Activated T-cell treated with anti-CD3 and anti-CD28 coated beads, Interleukin-2, amount 50 U/mL, for 4 hours (primary cell): ENCODE data around the gene ITIH4. TPM values are rescaled to one million over a fixed set of nuclear protein-coding genes. Genes with fewer than 3 reads are reported as not detected.
"Not testable (repeated sequence)": the region's sequence is repeated elsewhere in the genome, so short reads cannot be mapped to it uniquely, and the experiment has no call there.

Experiments
- ATAC-seq, 2 donors: fragments of 200-7000 bp; cut with Tn5 transposase; one replicate each; pipeline ENCODE4 v1.10.0; 2021
- DNase-seq: peaks from one replicate; pipeline ENCODE4 v3.0.0-alpha.2; 2020
- H3K27me3 Mint-ChIP-seq: one replicate; pipeline ENCODE4 v1.8.0; 2021; ENCODE audit warnings: low read depth, mixed read lengths
- H3K36me3 Mint-ChIP-seq: one replicate; pipeline ENCODE4 v1.8.0; 2022; ENCODE audit warnings: mixed read lengths; ENCODE audit not compliant: insufficient read depth
- H3K4me1 Mint-ChIP-seq: one replicate; pipeline ENCODE4 v1.8.0; 2021; ENCODE audit warnings: low read depth, mixed read lengths
- H3K4me3 Mint-ChIP-seq: one replicate; pipeline ENCODE4 v1.8.0; 2021; ENCODE audit warnings: mild to moderate bottlenecking, moderate library complexity, mixed read lengths
- H3K9me3 Mint-ChIP-seq: one replicate; pipeline ENCODE4 v1.8.0; 2021; ENCODE audit warnings: mixed read lengths
- total RNA-seq, 3 donors: library from RNA; stranded (reverse); gene quantifications; one replicate each; pipeline ENCODE4 v1.2.1, GENCODE V29; 2021

ITIH4 gene
- total RNA-seq, 3 donors from 2014 or later = 6.9 to 8.2 (median 8.0) TPM

DNA sequence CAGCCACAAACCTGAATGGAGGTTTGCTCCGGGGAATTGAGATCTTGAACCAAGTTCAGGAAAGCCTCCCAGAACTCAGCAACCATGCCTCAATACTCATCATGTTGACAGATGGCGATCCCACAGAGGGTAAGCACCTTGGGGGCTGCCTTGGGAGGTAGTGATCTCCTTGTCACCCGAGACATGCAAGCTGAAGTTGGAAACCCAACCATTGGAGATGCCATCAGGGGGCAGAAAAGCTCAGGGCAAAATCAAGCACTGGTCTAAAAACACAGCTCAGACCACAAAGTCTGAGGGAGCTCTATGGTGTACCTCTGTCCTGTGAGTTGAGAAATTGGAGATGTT lies 47.3 kb downstream of the ITIH4 start:
- ATAC-seq (no peak), DNase-seq (no peak)
- Mint-ChIP-seq H3K9me3 (no peaks in the 10 kb centered on the region), H3K27me3 (peaks cover 7% of the 10 kb centered on the region), H3K4me3 (no peak overlapping the region), H3K4me1 (no peaks in the 10 kb centered on the region), H3K36me3 (no peaks in the 10 kb centered on the region)

DNA sequence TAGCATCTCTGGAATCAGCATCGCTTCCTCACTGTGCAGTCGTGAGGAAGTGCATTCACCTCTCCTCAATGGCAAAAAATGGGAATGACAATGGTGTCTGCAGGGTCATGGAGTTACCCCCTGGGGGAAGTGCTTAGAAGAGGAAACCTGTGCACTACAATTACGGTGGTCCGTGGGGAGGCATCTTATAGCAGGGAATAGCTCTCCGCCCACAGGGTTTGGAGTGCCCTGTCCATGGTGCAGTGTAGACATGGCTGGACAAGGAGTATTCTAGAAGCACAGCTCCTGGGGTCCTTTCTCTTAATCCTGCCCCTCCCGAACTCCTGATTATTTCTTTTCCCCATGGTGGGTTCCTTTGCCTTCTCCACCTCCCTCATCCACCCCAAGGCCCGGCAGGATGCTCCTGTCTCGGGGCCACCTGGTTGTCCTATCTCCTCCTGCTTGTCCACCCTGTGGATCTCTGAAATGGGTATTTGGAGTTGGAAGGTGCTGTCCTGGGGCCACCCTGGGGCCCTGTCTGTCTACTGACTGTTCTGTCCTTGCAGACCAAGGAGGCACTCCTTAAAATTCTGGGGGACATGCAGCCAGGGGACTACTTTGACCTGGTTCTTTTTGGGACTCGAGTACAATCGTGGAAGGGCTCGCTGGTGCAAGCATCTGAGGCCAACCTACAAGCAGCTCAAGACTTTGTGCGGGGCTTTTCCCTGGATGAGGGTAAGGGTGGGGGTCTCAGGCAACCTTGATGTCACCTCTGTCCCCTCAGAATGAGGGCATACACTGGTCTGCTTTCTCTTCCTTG lies 47.9 kb downstream of the ITIH4 start:
- Mint-ChIP-seq H3K27me3 (peaks cover 7% of the 10 kb centered on the region), H3K4me3 (no peak overlapping the region), H3K9me3 (no peaks in the 10 kb centered on the region), H3K36me3 (no peaks in the 10 kb centered on the region), H3K4me1 (no peaks in the 10 kb centered on the region)
- DNase-seq = no peak
- ATAC-seq = no peak

DNA sequence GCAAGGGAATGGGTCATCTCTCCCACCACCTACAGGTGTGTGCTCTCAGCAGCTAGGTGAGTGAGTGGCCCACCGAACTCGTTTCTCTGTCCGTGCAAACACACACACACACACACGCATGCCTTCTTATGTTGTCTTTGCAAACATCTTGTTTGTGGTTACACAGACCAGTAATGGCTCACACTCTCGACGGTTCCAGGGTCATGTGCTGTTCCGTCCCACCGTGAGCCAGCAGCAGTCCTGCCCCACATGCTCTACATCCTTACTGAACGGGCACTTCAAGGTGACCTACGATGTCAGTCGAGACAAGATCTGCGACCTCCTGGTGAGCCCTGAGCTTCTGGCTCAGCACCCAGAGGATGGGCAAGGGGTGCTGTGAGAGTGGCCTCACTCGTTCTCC lies 48.7 kb downstream of the ITIH4 start:
- peaks cover 7% of the 10 kb centered on the region for H3K27me3 Mint-ChIP-seq
- ATAC-seq = no peak
- DNase-seq = no peak
- H3K4me1 Mint-ChIP-seq = no peaks in the 10 kb centered on the region
- no peaks in the 10 kb centered on the region for H3K9me3 Mint-ChIP-seq
- H3K4me3 Mint-ChIP-seq = no peak overlapping the region
- H3K36me3 Mint-ChIP-seq = no peaks in the 10 kb centered on the region

DNA sequence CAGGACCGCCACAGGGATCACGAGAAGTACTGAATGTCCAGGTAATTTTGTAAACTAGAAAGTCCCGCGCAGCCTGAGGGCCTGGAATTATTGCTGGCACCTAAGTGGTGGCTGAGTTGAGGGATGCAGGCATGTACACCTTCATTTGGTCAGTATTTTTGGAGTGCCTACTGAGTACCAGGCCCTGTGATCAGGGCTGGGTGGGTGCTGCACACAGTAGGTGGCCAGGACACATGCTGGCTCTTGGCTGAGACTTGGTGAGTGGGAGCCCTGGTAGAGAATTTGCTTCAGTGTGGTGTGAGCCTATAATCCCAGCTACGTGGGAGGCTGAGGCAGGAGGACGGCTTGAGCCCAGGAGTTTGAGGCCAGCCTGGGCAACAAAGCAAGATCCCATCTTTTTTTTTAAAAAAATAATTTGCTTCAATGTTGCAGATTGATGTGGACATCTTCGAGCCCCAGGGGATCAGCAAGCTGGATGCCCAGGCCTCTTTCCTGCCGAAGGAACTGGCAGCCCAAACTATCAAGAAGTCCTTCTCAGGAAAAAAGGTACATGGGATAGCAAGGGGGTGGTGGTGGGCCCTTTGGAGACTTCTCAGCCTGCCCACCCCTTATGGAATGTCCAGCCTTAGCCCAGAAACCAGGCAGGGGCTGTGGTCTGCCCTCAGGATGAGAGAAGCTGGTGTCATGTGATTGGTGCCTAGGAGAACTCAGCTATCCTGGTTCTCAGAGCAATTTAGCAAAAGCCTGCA lies 50.5 kb downstream of the ITIH4 start:
- no peaks in the 10 kb centered on the region for H3K9me3 Mint-ChIP-seq
- H3K27me3 Mint-ChIP-seq = peaks cover 7% of the 10 kb centered on the region
- H3K4me1 Mint-ChIP-seq = no peaks in the 10 kb centered on the region
- DNase-seq (no peak), ATAC-seq (no peak)
- no peak overlapping the region for H3K4me3 Mint-ChIP-seq
- H3K36me3 Mint-ChIP-seq = no peaks in the 10 kb centered on the region

DNA sequence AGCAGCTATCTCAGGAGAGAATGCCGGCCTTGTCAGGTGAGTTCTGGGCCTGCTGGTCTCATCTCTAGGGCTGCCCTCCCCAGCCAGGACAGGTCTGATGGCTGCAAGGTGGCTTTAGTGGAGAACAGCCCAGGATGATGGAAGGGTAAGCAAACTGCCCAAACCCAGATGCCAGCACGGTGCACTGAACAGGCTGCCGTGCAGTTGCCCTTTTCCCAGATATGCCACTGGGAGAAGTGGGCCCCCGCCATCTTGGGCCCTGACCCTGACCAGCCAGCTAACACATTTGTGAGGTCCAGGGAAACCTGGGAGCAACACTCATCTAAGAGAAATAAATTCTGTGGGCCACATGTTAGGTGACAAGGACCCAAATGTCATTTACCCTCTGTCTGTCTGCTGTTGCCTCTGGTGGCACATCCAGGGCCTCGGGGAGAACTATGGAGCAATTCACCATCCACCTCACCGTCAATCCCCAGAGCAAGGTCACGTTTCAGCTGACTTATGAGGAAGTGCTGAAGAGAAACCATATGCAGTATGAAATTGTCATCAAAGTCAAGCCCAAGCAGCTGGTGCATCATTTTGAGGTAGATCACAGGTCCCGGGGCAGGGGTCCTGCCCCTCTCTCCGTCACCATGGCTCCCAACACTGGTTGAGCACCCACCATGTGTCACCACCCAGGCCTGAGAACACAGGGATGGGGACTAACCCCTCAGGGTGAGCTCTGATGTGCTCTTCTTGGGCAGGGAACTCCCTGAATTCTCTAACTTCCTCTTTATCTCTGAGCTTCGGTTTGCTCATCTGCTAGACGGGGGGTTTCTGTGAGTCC lies 51.2 kb downstream of the ITIH4 start:
- DNase-seq = no peak
- ATAC-seq = no peak
- Mint-ChIP-seq H3K4me3 (no peak overlapping the region), H3K36me3 (no peaks in the 10 kb centered on the region), H3K4me1 (no peaks in the 10 kb centered on the region), H3K27me3 (peaks cover 7% of the 10 kb centered on the region), H3K9me3 (no peaks in the 10 kb centered on the region)

DNA sequence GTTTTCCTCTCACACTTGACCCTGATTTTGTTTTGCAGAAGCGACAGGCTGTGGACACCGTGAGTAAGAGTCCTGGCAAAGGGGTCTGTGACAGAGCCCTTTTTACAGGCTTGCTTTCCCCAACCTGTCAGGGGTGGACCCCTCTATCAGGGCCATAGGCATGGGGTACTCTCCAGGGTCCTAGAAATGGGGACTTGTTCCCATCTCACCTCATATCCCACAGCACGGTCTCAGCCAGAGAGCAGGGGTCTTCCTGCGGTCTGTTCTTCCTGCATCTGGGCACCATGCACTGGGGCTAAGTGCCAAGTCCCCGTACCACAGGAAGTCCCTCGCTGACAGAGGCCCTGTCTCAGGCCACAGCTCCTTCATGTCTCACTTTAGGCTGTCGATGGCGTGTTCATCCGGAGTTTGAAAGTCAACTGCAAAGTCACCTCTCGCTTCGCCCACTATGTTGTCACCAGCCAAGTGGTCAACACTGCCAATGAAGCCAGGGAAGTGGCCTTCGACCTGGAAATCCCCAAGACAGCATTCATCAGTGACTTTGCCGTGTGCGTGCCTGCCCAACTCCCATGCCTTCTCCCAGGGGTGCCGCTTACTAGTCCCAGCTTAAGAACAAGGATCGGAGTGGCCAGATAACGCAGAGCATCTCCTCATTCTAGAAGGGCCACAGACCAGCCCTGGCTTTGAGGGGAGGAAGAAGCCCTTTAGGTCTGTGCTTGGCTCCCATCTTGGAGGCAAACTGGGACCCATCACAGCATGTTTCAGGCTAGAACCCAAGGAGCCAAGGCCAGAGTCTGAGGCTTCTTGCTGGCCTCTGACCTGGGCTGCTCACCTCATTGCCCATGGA lies 52.3 kb downstream of the ITIH4 start:
- Mint-ChIP-seq H3K4me3 (no peak overlapping the region), H3K27me3 (peaks cover 7% of the 10 kb centered on the region), H3K36me3 (no peaks in the 10 kb centered on the region), H3K9me3 (no peaks in the 10 kb centered on the region), H3K4me1 (no peaks in the 10 kb centered on the region)
- DNase-seq = no peak
- ATAC-seq = no peak

DNA sequence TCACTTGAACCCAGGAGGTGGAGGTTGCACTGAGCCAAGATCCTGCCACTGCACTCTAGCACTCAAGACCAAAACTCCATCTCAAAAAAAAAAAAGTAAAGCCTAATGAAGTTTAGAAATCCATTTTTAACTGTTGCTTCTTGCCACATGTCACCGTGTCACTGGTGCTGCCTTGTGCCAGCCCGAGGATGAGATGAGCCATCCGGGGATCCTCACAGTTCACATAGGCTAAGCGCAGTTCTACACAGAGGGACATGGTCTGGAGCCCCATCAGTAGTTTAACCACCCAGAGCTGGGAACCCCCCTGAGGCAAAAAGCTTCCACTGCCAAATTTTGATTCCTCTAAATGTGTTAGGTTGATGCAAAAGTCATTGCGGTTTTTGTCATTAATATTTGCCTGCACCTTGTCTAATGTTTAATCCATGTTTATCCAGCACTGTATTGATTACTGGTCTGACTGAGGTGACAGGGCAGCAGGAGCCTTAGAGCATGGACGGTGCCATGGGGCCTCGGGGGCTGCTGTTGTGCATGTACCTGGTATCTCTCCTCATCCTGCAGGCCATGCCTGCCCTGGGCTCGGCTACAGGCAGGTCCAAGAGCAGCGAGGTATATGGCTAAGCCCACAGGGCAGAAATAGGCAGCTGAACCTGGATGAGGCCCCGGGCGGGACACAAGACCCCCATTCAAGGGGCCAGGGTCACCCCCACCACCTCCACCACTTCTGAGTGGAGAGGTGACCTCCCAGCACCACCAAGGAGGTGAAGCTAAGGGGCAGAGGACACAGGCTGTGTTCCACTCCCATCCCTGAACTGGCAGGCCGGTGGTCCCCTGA lies 53.1 kb downstream of the ITIH4 start, which contains the start of gene ITIH1:
Gene ITIH1, plus strand, starts transcription at position 473 of the 832 bp plus-strand sequence. Its CDS starts 17 bp downstream, at position 490.
- Mint-ChIP-seq H3K36me3 (no peaks in the 10 kb centered on the region), H3K4me1 (no peaks in the 10 kb centered on the region), H3K4me3 (no peak within 1 kb of the TSS), H3K9me3 (no peaks in the 10 kb centered on the region), H3K27me3 (peaks cover 4% of the 10 kb centered on the region)
- no peak for ATAC-seq
- no peak for DNase-seq

DNA sequence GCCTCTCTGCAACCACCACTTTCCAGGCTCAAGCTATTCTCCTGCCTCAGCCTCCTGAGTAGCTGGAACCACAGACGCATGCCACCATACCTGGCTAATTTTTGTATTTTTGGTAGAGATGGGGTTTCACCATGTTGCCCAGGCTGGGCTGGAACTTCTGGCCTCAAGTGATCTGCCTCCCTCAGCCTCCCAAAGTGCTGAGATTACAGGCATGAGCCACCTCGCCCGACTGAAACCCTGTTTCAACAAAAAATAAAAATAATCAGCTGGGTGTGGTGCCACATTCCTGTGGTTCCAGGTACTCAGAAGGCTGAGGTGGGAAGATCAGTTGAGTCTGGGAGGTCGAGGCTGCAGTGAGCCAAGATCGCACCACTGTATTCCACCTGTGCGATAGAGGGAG lies 54.0 kb downstream of the ITIH4 start:
- H3K4me3 Mint-ChIP-seq, H3K27me3 Mint-ChIP-seq, H3K9me3 Mint-ChIP-seq, H3K4me1 Mint-ChIP-seq, DNase-seq, ATAC-seq, H3K36me3 Mint-ChIP-seq: not testable (repeated sequence)

DNA sequence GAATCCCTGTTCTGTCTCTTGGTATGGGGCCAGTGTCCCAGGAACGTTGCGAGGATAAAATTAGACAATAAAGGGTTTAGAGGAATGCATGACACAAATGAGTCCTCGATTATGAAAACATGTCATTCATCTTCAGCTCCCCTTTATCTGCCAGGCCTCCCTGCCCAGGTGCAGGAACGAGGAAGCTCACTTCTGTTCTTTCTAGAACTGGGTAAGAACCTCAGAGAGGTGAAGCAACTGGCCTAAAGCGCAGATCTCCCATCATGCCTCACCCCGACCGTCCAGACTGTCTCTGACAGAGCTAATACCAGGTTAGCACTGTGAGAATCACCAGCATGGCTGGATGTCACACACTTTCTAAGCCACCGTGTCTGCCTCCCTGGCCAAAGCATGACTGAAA lies 54.6 kb downstream of the ITIH4 start:
- H3K9me3 Mint-ChIP-seq = no peaks in the 10 kb centered on the region

DNA sequence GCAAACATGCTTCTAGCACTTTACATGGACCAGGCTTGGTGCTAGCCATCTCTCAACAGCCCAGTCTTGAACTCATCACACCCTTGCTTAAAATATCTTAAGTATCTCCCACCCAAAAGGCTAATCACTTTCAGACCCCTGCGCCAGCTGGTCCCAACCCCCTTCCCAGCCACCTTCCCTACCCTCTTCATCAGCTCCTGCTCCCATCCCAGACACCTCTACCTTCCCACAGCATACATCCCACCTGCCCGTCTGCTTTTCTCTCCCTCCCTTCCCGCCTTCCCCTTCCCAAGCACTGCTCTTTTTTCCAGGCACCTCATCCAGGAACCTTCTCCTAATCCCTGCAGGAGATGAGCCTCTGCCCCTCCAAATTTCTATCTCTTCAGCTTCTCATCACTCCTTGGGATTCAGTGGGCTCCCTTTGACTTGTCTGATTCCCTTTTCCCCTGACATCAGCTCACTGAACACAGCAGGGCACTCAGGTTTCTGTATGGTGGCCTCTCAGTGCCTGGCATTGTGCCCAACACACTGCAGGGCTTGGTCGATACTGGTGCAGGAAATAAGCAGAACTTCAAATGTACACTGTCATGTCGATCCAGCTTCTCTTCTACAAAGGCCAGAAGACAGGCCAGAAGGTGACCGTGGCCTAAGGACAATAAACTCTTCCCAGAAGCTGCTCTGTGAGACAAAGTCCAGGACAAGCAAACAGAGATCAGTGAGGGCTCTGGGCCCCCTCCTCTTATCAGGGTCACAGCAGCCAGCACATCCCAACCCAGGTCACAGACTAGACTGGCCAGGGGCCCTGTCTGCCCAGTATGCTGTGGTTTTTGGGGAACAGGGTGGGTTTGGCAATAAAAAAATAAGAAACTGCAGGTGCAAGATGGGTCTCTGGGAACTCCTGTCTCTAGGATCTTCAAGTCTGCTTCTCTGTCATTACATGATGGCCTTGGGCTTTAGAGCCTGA lies 55.3 kb downstream of the ITIH4 start:
- H3K9me3 Mint-ChIP-seq = no peaks in the 10 kb centered on the region
- H3K27me3 Mint-ChIP-seq = no peaks in the 10 kb centered on the region
- no peaks in the 10 kb centered on the region for H3K36me3 Mint-ChIP-seq
- ATAC-seq = no peak
- no peak overlapping the region for H3K4me3 Mint-ChIP-seq
- no peak for DNase-seq
- H3K4me1 Mint-ChIP-seq = peaks cover 11% of the 10 kb centered on the region

More for the DNA sequence above, 54.6 kb downstream of the ITIH4 start:
- no peak overlapping the region for H3K4me3 Mint-ChIP-seq
- ATAC-seq (no peak), DNase-seq (no peak)
- H3K27me3 Mint-ChIP-seq = no peaks in the 10 kb centered on the region
- H3K4me1 Mint-ChIP-seq = peaks cover 11% of the 10 kb centered on the region
- H3K36me3 Mint-ChIP-seq = no peaks in the 10 kb centered on the region

DNA sequence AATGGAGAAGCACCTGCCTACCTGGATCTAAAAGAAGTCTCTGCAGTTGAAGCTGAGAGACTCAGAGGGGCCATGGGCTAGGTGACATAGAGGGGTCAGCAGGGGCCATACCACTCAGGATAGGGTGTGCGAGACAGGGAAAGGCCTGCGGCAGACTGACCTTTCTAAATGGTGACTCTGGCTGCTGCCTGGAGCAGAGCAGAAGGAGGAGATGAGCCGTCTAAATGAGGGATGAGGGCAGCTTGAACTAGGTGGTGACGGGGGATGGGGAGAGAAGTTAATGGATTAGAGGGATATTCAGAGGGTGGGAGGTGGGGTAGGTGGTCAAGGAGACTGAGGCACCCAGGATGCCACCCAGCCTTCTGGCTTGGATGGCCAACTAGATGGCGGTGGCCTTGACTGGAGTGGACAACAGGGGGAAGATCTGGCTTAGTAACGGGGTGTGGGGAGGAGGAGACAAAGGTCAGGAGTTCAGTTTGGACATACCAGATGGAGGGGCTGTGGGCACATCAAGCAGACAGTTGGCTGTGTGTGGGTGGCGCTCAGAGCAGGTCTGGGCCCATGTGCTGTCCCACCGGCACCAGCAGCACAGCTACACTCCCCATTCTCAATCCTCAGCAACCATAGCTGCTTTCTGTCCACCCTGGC lies 56.3 kb downstream of the ITIH4 start:
- H3K27me3 Mint-ChIP-seq = no peaks in the 10 kb centered on the region
- H3K9me3 Mint-ChIP-seq = no peaks in the 10 kb centered on the region
- H3K4me1 Mint-ChIP-seq = peaks cover 21% of the 10 kb centered on the region
- H3K36me3 Mint-ChIP-seq = no peaks in the 10 kb centered on the region
- no peak for DNase-seq
- no peak for ATAC-seq
- no peak overlapping the region for H3K4me3 Mint-ChIP-seq
